GM23338 (cell line): ENCODE measurements around the gene CTXND2.

Experiments used
- CTCF ChIP-seq, 2 experiments: fragments of 200-600 bp in 1 of 2; sonication (generic) in 1 of 2; conservative IDR thresholded peaks; 2 replicates each; pipeline versions ENCODE4 v1.5.1 to v1.6.1; 2016 to 2017; ENCODE audit warnings: antibody characterized with exemption in 2 of 2, low read depth in 2 of 2, mild to moderate bottlenecking in 2 of 2, moderate library complexity in 1 of 2
- ETS1 ChIP-seq: IDR thresholded peaks from 2 replicates; pipeline ENCODE4 v1.6.1; 2016; ENCODE audit warnings: antibody characterized with exemption
- EZH2 ChIP-seq: fragments of 200-600 bp; sonication (generic); IDR thresholded peaks from one replicate; pipeline ENCODE4 v1.8.0; 2017; ENCODE audit warnings: antibody characterized with exemption, mild to moderate bottlenecking, low read depth; ENCODE audit not compliant: unreplicated experiment
- JUNB ChIP-seq: IDR thresholded peaks from one replicate; pipeline ENCODE4 v1.6.1; 2016; ENCODE audit warnings: antibody characterized with exemption; ENCODE audit not compliant: unreplicated experiment
- POLR2AphosphoS5 ChIP-seq: IDR thresholded peaks from 2 replicates; pipeline ENCODE4 v1.6.1; 2016; ENCODE audit warnings: antibody characterized with exemption, low read depth

GRCh38 chr1:150955280-150955679, 68.3 kb downstream of the CTXND2 start:
- TF ChIP-seq CTCF (conservative IDR thresholded peaks at IDR 0.05; ENCODE audit: low read depth in 2 of 2): no peak
- TF ChIP-seq JUNB: no peak
- TF ChIP-seq EZH2: no peak
- TF ChIP-seq ETS1: no peak
- TF ChIP-seq POLR2AphosphoS5: no peak
